GM18498 (cell line): ENCODE measurements around the gene SEMA6D.

Experiments used
- ATAC-seq: cut with Tn5 transposase; IDR thresholded peaks from one replicate; pipeline ENCODE4 v1.9.1; 2021; ENCODE audit warnings: mild to moderate bottlenecking, moderate library complexity; ENCODE audit not compliant: unreplicated experiment

The SEMA6D gene

GRCh38 chr15:47717036-47717612 is at the start of gene SEMA6D:
TSS of gene SEMA6D (plus strand) at chr15:47717505. CDS start at chr15:47759799, 42,294 bp downstream.
- no peak for ATAC-seq

DNA sequence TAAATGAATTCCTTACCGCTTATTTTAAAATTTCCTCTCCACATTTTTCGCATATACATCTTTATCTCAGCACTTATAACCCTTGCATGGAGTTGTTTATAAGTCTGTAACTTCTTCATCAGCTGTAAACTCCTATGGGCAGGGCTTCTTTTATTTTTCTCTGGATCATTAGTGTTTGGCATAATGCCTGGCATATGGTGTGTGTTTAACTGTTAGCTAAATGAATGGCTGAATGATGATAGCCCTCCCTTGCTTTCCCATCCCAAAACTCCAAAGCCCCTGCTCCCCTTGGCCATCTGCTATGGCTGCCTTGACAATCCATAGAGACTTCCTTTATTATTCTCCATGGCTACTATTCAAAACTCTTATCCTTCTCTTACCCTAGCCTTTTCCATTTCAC is 48.1 kb upstream of the SEMA6D start:
- no peak for ATAC-seq

DNA sequence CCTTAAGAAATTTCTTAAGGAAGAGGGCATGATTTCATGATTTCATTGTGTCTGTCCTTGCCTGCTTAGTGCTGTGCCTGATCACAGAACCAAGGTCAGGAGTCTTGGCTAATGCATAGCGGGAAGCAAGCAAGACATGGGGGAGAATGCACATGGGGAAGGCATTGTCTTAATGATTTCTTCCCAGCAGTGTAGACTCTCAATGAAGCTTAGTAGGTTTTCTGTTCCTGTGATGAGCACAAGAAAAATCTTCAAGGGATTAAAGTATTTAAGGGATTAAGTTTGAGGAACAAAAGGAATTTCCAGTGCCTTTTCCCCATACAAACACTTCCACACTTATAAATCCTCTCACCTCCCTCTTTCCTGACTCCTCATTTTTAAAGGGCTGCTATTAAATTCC is 46.9 kb upstream of the SEMA6D start:
- ATAC-seq, result no peak

GRCh38 chr15:47673232-47673761 is 44.0 kb upstream of the SEMA6D start:
- ATAC-seq, result no peak

- ATAC-seq, result no peak
These were observed 42.6 kb upstream of the SEMA6D start for GRCh38 chr15:47674586-47675232.

DNA sequence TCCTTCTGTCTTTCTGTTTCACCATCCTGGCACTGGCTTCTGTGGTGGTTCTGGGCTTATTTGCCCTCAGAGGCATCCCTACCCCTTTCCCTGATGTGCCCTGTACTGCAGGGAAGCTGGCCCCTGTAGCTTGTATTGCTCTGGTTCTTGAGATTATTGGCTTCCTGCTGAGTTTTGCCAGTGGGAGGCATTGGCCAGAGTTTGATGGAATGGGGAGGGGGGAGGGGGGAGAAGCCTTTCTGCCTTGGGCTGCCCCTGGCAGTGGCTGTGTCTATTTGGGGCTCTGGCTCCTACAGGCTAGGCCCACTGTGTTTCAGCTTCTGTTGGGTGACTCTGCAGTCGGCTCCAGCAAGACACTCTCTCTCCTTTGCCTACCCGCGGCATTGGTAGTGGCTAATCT is 41.6 kb upstream of the SEMA6D start:
- ATAC-seq, result no peak

DNA sequence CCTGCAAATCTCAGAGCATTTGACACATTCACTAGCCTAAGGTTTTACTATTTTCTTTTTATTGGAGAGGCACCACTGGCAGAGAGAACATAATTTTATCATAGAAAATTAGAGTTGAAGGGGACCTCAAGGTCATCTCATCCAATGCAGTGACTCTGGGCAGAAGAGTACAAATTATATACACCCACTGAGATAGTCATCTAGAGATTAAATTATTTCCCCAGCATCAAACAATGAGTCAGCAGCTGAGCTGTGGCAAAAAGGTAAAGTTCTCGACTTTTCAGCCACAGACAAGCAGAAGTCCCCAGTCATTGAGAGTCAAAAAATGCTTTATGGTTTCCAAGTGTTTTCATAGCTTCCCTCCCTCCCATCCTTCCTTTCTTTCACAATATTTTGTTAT is 39.3 kb upstream of the SEMA6D start:
- no peak for ATAC-seq

GRCh38 chr15:47682661-47683060 is 34.6 kb upstream of the SEMA6D start:
- ATAC-seq, result no peak

DNA sequence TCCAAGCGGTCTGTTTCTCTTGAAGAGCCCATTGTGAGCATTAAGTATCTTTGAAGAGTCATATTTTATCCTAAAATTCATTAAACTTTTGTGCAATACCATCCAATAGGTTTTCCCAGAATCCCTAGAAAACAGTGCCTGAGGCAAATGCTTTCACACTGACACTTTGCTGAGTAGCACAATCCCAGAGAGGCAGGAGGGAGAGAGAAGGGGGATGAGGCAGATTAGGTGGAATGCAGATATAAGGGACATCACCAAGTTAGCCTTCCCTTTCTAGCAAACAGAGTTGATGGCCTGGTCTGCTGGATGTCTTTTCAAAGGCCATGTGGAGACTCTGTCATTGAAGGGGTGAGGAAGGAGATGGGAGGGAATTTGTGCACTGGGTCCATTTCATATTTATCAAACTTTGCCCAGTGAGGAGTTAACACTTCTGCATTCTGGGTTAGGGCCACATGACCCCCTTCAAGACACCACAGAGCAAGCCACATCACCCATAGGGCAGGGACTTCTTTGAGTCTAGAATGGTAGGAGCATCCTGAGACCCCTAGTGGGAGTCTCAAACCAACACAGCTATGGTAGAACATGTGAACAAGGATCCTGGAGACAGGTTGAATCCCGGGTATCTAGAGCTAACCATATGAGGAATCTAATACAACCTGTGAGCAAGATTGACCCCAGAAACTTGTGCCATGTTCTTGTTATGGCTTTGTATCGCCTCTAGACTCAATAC is 32.0 kb upstream of the SEMA6D start:
- no peak for ATAC-seq

- no peak for ATAC-seq
These were observed 28.7 kb upstream of the SEMA6D start for GRCh38 chr15:47688573-47689086.

DNA sequence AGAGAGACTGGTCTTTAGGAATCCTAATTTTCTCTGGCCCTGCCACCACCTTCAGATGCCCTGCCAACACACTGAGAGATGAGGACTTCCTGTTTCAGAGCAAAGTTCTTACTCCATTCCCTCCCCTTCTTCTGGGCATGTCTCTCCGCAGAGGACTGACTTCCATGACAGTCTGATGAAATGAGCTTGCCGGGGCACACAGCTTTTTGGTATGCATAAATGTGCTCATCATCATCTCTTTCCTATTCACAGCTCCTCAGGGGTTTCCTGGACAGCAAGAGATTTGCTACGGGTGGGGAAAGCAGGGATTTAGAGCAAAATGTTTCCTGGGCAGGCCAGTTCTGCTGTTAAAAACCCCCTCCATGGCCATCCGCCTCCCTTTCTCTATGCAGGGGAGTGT is 27.6 kb upstream of the SEMA6D start:
- no peak for ATAC-seq

DNA sequence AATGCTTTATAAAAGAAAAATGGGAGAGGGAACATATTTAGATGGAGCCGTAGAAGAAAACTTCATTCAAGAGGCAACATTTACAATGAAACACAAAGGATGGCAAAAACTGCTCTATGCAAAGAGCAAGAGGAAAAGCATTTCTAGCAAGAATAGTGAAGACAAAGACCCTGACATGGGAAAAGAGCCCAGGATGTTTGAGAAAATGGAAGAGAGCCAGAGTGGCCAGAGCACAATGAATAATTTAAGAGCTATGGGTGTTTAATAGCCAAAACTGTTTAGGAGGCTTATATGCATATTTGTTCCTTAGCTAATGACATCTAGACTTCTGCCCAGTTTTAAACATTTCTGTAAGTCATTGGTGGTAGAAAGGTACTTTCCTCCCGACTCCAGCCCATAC is 25.4 kb upstream of the SEMA6D start:
- no peak for ATAC-seq

DNA sequence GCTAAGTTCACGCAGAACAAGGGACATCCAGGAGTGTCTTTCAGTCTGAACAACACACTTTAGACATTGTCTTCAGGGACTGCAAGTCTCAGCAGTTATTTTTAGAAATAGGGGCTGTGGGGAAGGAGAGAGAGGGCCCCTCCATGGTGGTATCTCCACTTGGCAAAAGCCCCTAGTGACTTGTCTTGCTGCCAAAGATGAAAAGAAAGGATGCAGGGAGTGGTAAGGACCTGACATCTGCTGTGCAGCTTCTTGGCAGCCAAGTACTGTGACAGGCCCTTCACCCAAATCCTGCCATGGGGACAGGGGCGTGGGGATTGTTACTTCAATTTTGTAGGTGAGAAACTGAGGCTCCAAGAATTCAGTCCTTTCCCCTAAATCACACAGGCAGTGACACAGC is 21.0 kb upstream of the SEMA6D start:
- no peak for ATAC-seq

- no peak for ATAC-seq
These were observed 11.9 kb upstream of the SEMA6D start for GRCh38 chr15:47705281-47705997.

DNA sequence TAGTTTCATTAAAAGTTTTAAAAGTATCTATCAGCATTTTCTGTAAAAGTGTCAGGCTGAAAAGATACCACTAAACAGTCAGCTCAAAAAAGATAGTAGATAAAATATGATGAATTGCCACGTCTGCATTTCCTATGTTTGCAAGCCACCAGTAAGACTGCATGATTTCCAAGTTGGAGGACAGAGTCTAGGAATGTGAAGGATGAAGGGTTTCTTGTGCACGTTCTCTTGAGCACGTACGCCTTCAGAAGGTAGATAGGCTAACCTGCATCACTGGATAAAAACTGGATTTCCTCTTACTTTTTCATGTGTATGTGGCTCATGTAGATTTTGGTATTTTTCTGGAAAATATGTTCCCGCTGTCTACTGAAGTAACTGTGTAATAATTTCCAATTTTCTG is 9.9 kb upstream of the SEMA6D start:
- ATAC-seq, result no peak

GRCh38 chr15:47708161-47708980 is 8.9 kb upstream of the SEMA6D start:
- ATAC-seq, result no peak

- ATAC-seq, result no peak
These were observed 5.7 kb upstream of the SEMA6D start for GRCh38 chr15:47711655-47712054.

- no peak for ATAC-seq
These were observed 1.9 kb upstream of the SEMA6D start for GRCh38 chr15:47715402-47715801.

DNA sequence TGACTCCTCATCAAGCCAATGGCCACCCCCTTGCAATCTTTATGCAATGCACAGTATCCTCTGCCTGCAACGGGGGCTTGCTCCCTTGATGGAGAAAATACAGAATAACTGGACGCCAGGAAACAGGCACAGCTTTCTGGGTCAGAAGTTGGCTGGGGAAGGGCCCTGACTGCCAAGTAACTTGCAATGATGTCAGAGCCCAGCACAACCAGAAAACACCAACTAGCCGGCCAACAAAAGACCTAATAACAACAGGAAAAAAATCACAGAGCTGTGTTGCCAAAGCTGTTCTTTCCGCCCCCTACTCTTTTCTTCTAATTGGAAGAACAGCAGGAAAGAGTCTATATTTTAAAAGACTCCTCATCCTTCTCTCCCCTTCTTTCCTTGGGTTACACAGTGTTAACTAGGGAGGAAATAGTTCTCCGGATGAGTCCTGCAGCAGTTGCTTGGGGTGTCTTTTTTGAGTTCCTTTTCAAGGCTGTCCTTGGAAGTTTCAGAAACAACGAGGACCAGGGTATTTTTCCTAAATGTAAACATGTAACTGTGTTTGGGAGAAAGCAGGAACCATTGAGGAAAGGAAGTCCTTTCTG is 1.4 kb upstream of the SEMA6D start:
- ATAC-seq, result no peak

- no peak for ATAC-seq
These were observed 789 bp upstream of the SEMA6D start for GRCh38 chr15:47716516-47716915.
